H1 (cell line): ENCODE data around the gene SNCAIP. TPM values are rescaled to one million over a fixed set of nuclear protein-coding genes. Genes with fewer than 3 reads are reported as not detected.

Experiments used
- CTCF ChIA-PET: fragments of 300-600 bp; sonication (Branson Sonifier 250); formaldehyde crosslinking; loops from one replicate; lab custom pipeline; 2021; ENCODE audit not compliant: partially characterized antibody; lab: Charles Lee
- POLR2A ChIA-PET: fragments of 300-600 bp; sonication (Branson Sonifier 250); formaldehyde crosslinking; loops from one replicate; lab custom pipeline; 2021; ENCODE audit warnings: inconsistent platforms; ENCODE audit not compliant: partially characterized antibody; lab: Charles Lee
- DNase-seq, 2 experiments: peaks; one replicate each; pipeline versions ENCODE4 v3.0.0 to v3.0.0-alpha.2; 2010 to 2022; ENCODE audit warnings: low spot score in 2 of 2, low read depth in 1 of 2, mixed read lengths in 1 of 2
- FAIRE-seq: peaks from 2 replicates; lab custom pipeline; 2011; peaks lifted over from hg19 to GRCh38; lab: Jason Lieb, UNC
- H2AFZ ChIP-seq: 2 replicates; pipeline ENCODE4 v1.8.1; 2012; ENCODE audit warnings: low read length, inconsistent platforms
- H2AK5ac ChIP-seq: 2 replicates; pipeline ENCODE4 v1.6.1; 2013; ENCODE audit warnings: low read depth, low read length
- H2BK120ac ChIP-seq: replicated peaks from 2 replicates; pipeline ENCODE3; 2013; ENCODE audit warnings: low read depth, low read length, inconsistent platforms
- H2BK12ac ChIP-seq: 2 replicates; pipeline ENCODE4 v1.6.1; 2013; ENCODE audit warnings: low read depth, low read length
- H2BK15ac ChIP-seq: 2 replicates; pipeline ENCODE4 v1.6.1; 2013; ENCODE audit warnings: low read length
- H2BK20ac ChIP-seq: 2 replicates; pipeline ENCODE4 v1.6.1; 2013; ENCODE audit warnings: low read length
- H2BK5ac ChIP-seq: 2 replicates; pipeline ENCODE4 v1.6.1; 2013; ENCODE audit warnings: low read depth, low read length
- H3K14ac ChIP-seq: 2 replicates; pipeline ENCODE4 v1.6.1; 2013; ENCODE audit warnings: inconsistent platforms; ENCODE audit not compliant: insufficient read length
- H3K18ac ChIP-seq: 2 replicates; pipeline ENCODE4 v1.6.1; 2013; ENCODE audit warnings: low read length; ENCODE audit errors: extremely low read depth
- H3K23ac ChIP-seq: 2 replicates; pipeline ENCODE4 v1.6.1; 2013; ENCODE audit warnings: inconsistent platforms; ENCODE audit not compliant: insufficient read length
- H3K23me2 ChIP-seq: 2 replicates; pipeline ENCODE4 v1.6.1; 2013; ENCODE audit warnings: low read depth, low read length
- H3K27ac ChIP-seq: 2 replicates; pipeline ENCODE4 v1.6.1; 2011; ENCODE audit warnings: low read depth, low read length, inconsistent platforms
- H3K27me3 ChIP-seq, 4 experiments: replicated peaks in 1 of 4; 1 replicate in 1 of 4; 2 replicates in 3 of 4; pipeline versions ENCODE4 v1.6.1 to v1.8.1; 2011 to 2013; ENCODE audit warnings: low read length in 3 of 4, mild to moderate bottlenecking in 3 of 4, inconsistent platforms in 2 of 4, mixed read lengths in 2 of 4, moderate library complexity in 1 of 4; ENCODE audit not compliant: control insufficient read depth in 3 of 4, insufficient read depth in 3 of 4; ENCODE audit errors: extremely low read depth in 1 of 4
- H3K36me3 ChIP-seq, 4 experiments: 2 replicates each; pipeline versions ENCODE4 v1.6.1 to v1.8.1; 2011 to 2013; ENCODE audit warnings: mild to moderate bottlenecking in 4 of 4, low read length in 3 of 4, moderate library complexity in 2 of 4, control low read depth in 1 of 4, inconsistent platforms in 1 of 4; ENCODE audit not compliant: insufficient read depth in 4 of 4, control insufficient read depth in 2 of 4
- H3K4ac ChIP-seq: replicated peaks from 2 replicates; pipeline ENCODE3; 2013; ENCODE audit warnings: low read length, low read depth, mixed read lengths, inconsistent platforms; ENCODE audit not compliant: insufficient read length
- H3K4me1 ChIP-seq, 4 experiments: replicated peaks in 1 of 4; 1 replicate in 1 of 4; 2 replicates in 3 of 4; pipeline versions ENCODE4 v1.6.1 to v1.8.1; 2011 to 2013; ENCODE audit warnings: low read length in 3 of 4, inconsistent platforms in 2 of 4, mixed read lengths in 1 of 4; ENCODE audit not compliant: insufficient read depth in 4 of 4, control insufficient read depth in 3 of 4
- H3K4me2 ChIP-seq, 2 experiments: 2 replicates each; pipeline versions ENCODE4 v1.6.1 to v1.8.1; 2011 to 2013; ENCODE audit warnings: low read depth in 2 of 2, low read length in 2 of 2, control low read depth in 1 of 2, inconsistent platforms in 1 of 2, mild to moderate bottlenecking in 1 of 2; ENCODE audit not compliant: insufficient read depth in 1 of 2
- H3K4me3 ChIP-seq, 4 experiments: fragments of 200-600, 300-600 bp in 1 of 4; sonication (generic), shearing (Covaris generic), sonication (Bioruptor Twin) in 1 of 4; 2 replicates each; pipeline versions ENCODE4 v1.5.1 to v1.8.1; 2011 to 2016; ENCODE audit warnings: low read length in 4 of 4, low read depth in 3 of 4, control low read depth in 2 of 4, inconsistent platforms in 2 of 4, mild to moderate bottlenecking in 2 of 4, mixed read lengths in 1 of 4, moderate library complexity in 1 of 4; ENCODE audit not compliant: insufficient read depth in 2 of 4; ENCODE audit errors: extremely low read depth in 1 of 4
- H3K56ac ChIP-seq: replicated peaks from 2 replicates; pipeline ENCODE3; 2013; ENCODE audit warnings: low read depth, mild to moderate bottlenecking, mixed read lengths, low read length, inconsistent platforms; ENCODE audit not compliant: insufficient read length
- H3K79me1 ChIP-seq: 2 replicates; pipeline ENCODE4 v1.6.1; 2013; ENCODE audit warnings: low read depth, low read length, control low read depth
- H3K79me2 ChIP-seq, 2 experiments: 2 replicates each; pipeline versions ENCODE4 v1.6.1 to v1.8.1; 2012 to 2013; ENCODE audit warnings: low read length in 2 of 2, mild to moderate bottlenecking in 2 of 2, inconsistent platforms in 1 of 2; ENCODE audit not compliant: insufficient read depth in 2 of 2, control insufficient read depth in 1 of 2
- H3K9ac ChIP-seq, 4 experiments: replicated peaks in 1 of 4; 1 replicate in 1 of 4; 2 replicates in 3 of 4; pipeline versions ENCODE4 v1.6.1 to v1.8.1; 2011 to 2013; ENCODE audit warnings: low read depth in 3 of 4, low read length in 3 of 4, control low read depth in 2 of 4, mild to moderate bottlenecking in 2 of 4, moderate library complexity in 2 of 4, inconsistent platforms in 1 of 4; ENCODE audit errors: extremely low read depth in 1 of 4
- H3K9me3 ChIP-seq, 2 experiments: 2 replicates each; pipeline versions ENCODE4 v1.6.1 to v1.8.1; 2012 to 2013; ENCODE audit warnings: mild to moderate bottlenecking in 2 of 2, moderate library complexity in 2 of 2, control low read depth in 1 of 2, inconsistent platforms in 1 of 2, low read depth in 1 of 2, low read length in 1 of 2, mixed read lengths in 1 of 2; ENCODE audit not compliant: insufficient read depth in 2 of 2
- H4K20me1 ChIP-seq, 2 experiments: replicated peaks in 1 of 2; 2 replicates each; pipeline versions ENCODE3 to v1.8.1; 2011 to 2013; ENCODE audit warnings: inconsistent platforms in 2 of 2, low read length in 2 of 2, mild to moderate bottlenecking in 1 of 2; ENCODE audit not compliant: insufficient read depth in 2 of 2, control insufficient read depth in 1 of 2
- H4K5ac ChIP-seq: 2 replicates; pipeline ENCODE4 v1.6.1; 2013; ENCODE audit warnings: low read length, low read depth, mixed read lengths, inconsistent platforms; ENCODE audit not compliant: insufficient read length
- H4K8ac ChIP-seq: 2 replicates; pipeline ENCODE4 v1.8.0; 2013; ENCODE audit warnings: mild to moderate bottlenecking, moderate library complexity, low read length, inconsistent platforms; ENCODE audit not compliant: insufficient read depth; ENCODE audit errors: extremely low read depth
- H4K91ac ChIP-seq: replicated peaks from 2 replicates; pipeline ENCODE3; 2013; ENCODE audit warnings: low read length, mixed read lengths, inconsistent platforms; ENCODE audit not compliant: insufficient read length
- HDAC6 ChIP-seq: IDR thresholded peaks from one replicate; pipeline ENCODE4 v1.7.1; 2012; ENCODE audit warnings: low read depth, mild to moderate bottlenecking, inconsistent platforms, low read length, moderate library complexity
- KDM1A ChIP-seq: fragments of 200-600, 300-600 bp; sonication (generic); IDR thresholded peaks from 2 replicates; pipeline ENCODE4 v1.7.1; 2016; ENCODE audit warnings: mild to moderate bottlenecking, low read length, borderline replicate concordance
- KDM4A ChIP-seq: IDR thresholded peaks from one replicate; pipeline ENCODE4 v1.7.1; 2012; ENCODE audit warnings: low read depth, mild to moderate bottlenecking, moderate library complexity, low read length, inconsistent platforms; ENCODE audit not compliant: severe bottlenecking
- MAFK ChIP-seq: IDR thresholded peaks from 2 replicates; pipeline ENCODE4 v1.6.1; 2012; ENCODE audit warnings: low read depth, mild to moderate bottlenecking, improper control_type of control experiment, low read length
- NRF1 ChIP-seq: IDR thresholded peaks from 2 replicates; pipeline ENCODE4 v1.6.1; 2011; ENCODE audit warnings: mild to moderate bottlenecking, low read depth, low read length, improper control_type of control experiment
- POLR2AphosphoS5 ChIP-seq: IDR thresholded peaks from 2 replicates; pipeline ENCODE4 v1.6.1; 2011; ENCODE audit warnings: low read depth, low read length
- RBBP5 ChIP-seq: IDR thresholded peaks from 2 replicates; pipeline ENCODE4 v1.7.1; 2012; ENCODE audit warnings: low read depth, mild to moderate bottlenecking, inconsistent platforms, low read length, moderate library complexity, borderline replicate concordance
- SIRT6 ChIP-seq: IDR thresholded peaks from one replicate; pipeline ENCODE4 v1.7.1; 2012; ENCODE audit warnings: low read length, inconsistent platforms
- SIX5 ChIP-seq: IDR thresholded peaks from 2 replicates; pipeline ENCODE4 v1.6.1; 2011; ENCODE audit warnings: mild to moderate bottlenecking, low read depth, low read length
- SRF ChIP-seq: IDR thresholded peaks from 2 replicates; pipeline ENCODE4 v1.6.1; 2011; ENCODE audit warnings: mild to moderate bottlenecking, low read depth, low read length, moderate library complexity
- TAF1 ChIP-seq: IDR thresholded peaks from 2 replicates; pipeline ENCODE4 v1.6.1; 2011; ENCODE audit warnings: mild to moderate bottlenecking, low read depth, low read length
- TBP ChIP-seq: IDR thresholded peaks from 2 replicates; pipeline ENCODE4 v1.6.1; 2011; ENCODE audit warnings: low read depth, low read length, improper control_type of control experiment
- TEAD4 ChIP-seq: IDR thresholded peaks from 2 replicates; pipeline ENCODE4 v1.6.1; 2012; ENCODE audit warnings: low read depth, low read length, inconsistent platforms, mixed read lengths
- WGBS, 2 experiments: shearing (Covaris generic) in 1 of 2; methylation state at CpG; one replicate each; pipeline versions ENCODE4 v1.1.6 to v1.1.7; 2013 to 2015; ENCODE audit warnings: low lambda C conversion rate in 2 of 2, mixed read lengths in 2 of 2, inconsistent platforms in 1 of 2, low coverage in 1 of 2, missing lambda C conversion rate in 1 of 2; ENCODE audit not compliant: insufficient replicate concordance in 2 of 2, insufficient coverage in 1 of 2, insufficient read length in 1 of 2; ENCODE audit errors: extremely low coverage in 1 of 2, missing lambda C conversion rate in 1 of 2; 5-methylcytosine and 5-hydroxymethylcytosine counted together
- polyA plus RNA-seq, 7 experiments: library from polyadenylated mRNA; depleted of rRNA in 3 of 7; stranded (reverse) in 5 of 7; unstranded in 2 of 7; fragments of >200 nt in 5 of 7; fragments of 200-250 nt in 2 of 7; gene quantifications; 1 replicate in 5 of 7; 2 replicates in 1 of 7; 4 replicates in 1 of 7; pipeline versions ENCODE4 v1.2.1 to v1.2.3, GENCODE V29; 2011 to 2013; ENCODE audit warnings: missing spikeins in 2 of 7, mixed read lengths in 2 of 7
- total RNA-seq: library from RNA; stranded (reverse); fragmentation: NEBNext Ultra II Directional; extraction: Animal tissue kit (Norgen Biotek cat#: 25700); gene quantifications from 2 replicates; pipeline ENCODE4 v1.2.1, GENCODE V29; 2021
- TF ChIP-seq, protein P1 (sequence below): IDR thresholded peaks from 2 replicates; pipeline ENCODE4 v1.6.1; 2012; ENCODE audit warnings: inconsistent platforms

Gene SNCAIP
- total and polyA plus RNA-seq, 2 of the 8 experiments (the other 6 are each of a cell fraction or from before 2014, with no cell fraction given) = 3.9 to 9.0 TPM

DNA sequence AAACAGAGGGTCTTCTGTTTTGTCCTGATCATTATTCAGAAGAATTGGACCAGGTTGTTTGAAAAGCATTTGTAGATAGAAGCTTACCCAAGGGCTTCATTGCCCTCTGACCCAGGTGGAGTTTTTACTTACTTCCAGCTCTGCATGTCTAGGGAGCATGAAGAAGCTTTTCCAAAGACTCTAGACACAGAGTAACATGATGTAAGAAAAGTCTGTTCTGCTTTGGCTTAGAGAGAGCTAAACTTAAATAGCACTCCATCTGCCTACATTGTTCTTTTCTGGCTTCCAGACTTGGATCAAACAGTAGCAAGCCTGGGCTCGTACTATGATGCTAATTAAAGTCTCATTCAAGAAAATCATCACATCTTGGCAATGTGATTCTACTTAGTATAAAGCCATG is 112.1 kb downstream of the SNCAIP start:
- H3K4me3 ChIP-seq = no peak overlapping the region
- H3K23ac ChIP-seq = no peak overlapping the region
- no peak overlapping the region for H3K14ac ChIP-seq
- H3K9ac ChIP-seq = no peak overlapping the region
- H3K4me2 ChIP-seq = no peak overlapping the region
- no peak overlapping the region for H2BK120ac ChIP-seq
- no peak overlapping the region for H4K8ac ChIP-seq
- H2BK20ac ChIP-seq = no peak overlapping the region
- no peaks in the 10 kb centered on the region for H4K20me1 ChIP-seq
- H3K23me2 ChIP-seq = no peaks in the 10 kb centered on the region
- DNase-seq (no peak), FAIRE-seq (no peak)
- no peak overlapping the region for H4K91ac ChIP-seq
- H4K5ac ChIP-seq = no peak overlapping the region
- H3K79me2 ChIP-seq = no peaks in the 10 kb centered on the region
- ChIA-PET CTCF (interaction anchor here (0.6 to 2.3 kb wide), 8 partner anchors 9 to 298 kb away, joined by 3 to 10 read pairs (median 4); no protein-coding TSS in a partner anchor), POLR2A (interaction anchor here (0.5 to 1.0 kb wide), 2 partner anchors 9 to 765 kb away, joined by 3 read pairs; no protein-coding TSS in a partner anchor)
- H2BK12ac ChIP-seq = no peak overlapping the region
- H3K4me1 ChIP-seq = peaks cover 0 to 7% (median 6%) of the 10 kb centered on the region in 4 experiments; a peak in 2 of 7 replicates
- no peak for TF ChIP-seq SIX5
- TF ChIP-seq KDM4A = no peak
- TF ChIP-seq RBBP5 = no peak
- TF ChIP-seq KDM1A = no peak
- TF ChIP-seq NRF1 = no peak
- no peak for TF ChIP-seq POLR2AphosphoS5
- TF ChIP-seq TEAD4 = no peak
- no peak for TF ChIP-seq TAF1
- TF ChIP-seq, protein P1, sequence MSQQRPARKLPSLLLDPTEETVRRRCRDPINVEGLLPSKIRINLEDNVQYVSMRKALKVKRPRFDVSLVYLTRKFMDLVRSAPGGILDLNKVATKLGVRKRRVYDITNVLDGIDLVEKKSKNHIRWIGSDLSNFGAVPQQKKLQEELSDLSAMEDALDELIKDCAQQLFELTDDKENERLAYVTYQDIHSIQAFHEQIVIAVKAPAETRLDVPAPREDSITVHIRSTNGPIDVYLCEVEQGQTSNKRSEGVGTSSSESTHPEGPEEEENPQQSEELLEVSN = no peak
- TF ChIP-seq HDAC6 = no peak
- no peak for TF ChIP-seq SRF
- TF ChIP-seq SIRT6 = no peak
- TF ChIP-seq TBP = no peak
- TF ChIP-seq MAFK = no peak
- no peaks in the 10 kb centered on the region for H3K27me3 ChIP-seq
- no peak overlapping the region for H2AK5ac ChIP-seq
- no peaks in the 10 kb centered on the region for H3K36me3 ChIP-seq
- no peak overlapping the region for H3K4ac ChIP-seq
- no peak overlapping the region for H3K56ac ChIP-seq
- no peak overlapping the region for H2BK5ac ChIP-seq
- no peak overlapping the region for H3K27ac ChIP-seq
- H3K9me3 ChIP-seq = peaks cover 0 to 4% of the 10 kb centered on the region in 2 experiments; a peak in 2 of 4 replicates
- H3K18ac ChIP-seq = no peak overlapping the region
- no peaks in the 10 kb centered on the region for H3K79me1 ChIP-seq
- no peak overlapping the region for H2BK15ac ChIP-seq
- no peak overlapping the region for H2AFZ ChIP-seq
- 73% methylated on average over 1 of the region's 1 CpG; no CpG with 5 or more reads in 1 of the 2 experiments for WGBS, 2 experiments
